HL-60 (cell line): ENCODE data around the gene HDAC8.
"Not testable (repeated sequence)": the region's sequence is repeated elsewhere in the genome, so short reads cannot be mapped to it uniquely, and the experiment has no call there.

Experiments used
- CTCF ChIP-seq: IDR thresholded peaks from one replicate; pipeline ENCODE4 v1.5.1; 2011; ENCODE audit warnings: low read length, control low read depth, inconsistent platforms; ENCODE audit not compliant: insufficient read depth
- POLR2AphosphoS5 ChIP-seq: IDR thresholded peaks from 2 replicates; pipeline ENCODE4 v1.6.1; 2012; ENCODE audit warnings: low read depth

GRCh38 chrX:72591038-72591437 lies 18.4 kb upstream of the HDAC8 start:
- TF ChIP-seq POLR2AphosphoS5, CTCF: not testable (repeated sequence)
